Stimulated activated naive B cell treated with anti-CD40 and anti-IgM and Interleukin-4, amounts not matched to agents 10 μg/mL and 1 μg/mL and 100 μg/mL, for 72 hours (primary cell): ENCODE results near the gene PTPRJ.
A peak's percentile ranks its signal among the peaks of the same experiment; 100 is the strongest.

Source experiments
- ATAC-seq, 2 donors: fragments of 150-1000 bp; cut with Tn5 transposase; replicated peaks; 2 replicates each; pipeline ENCODE4 v1.10.0; 2021; ENCODE audit warnings: moderate library complexity in 1 of 2
- DNase-seq: peaks from one replicate; pipeline ENCODE4 v3.0.0; 2021
- H3K27ac Mint-ChIP-seq: one replicate; pipeline ENCODE4 v1.8.0; 2022; ENCODE audit warnings: mild to moderate bottlenecking, mixed read lengths
- H3K27me3 Mint-ChIP-seq, 2 donors: one replicate each; pipeline ENCODE4 v1.8.0; 2022; ENCODE audit warnings: mixed read lengths in 2 of 2
- H3K36me3 Mint-ChIP-seq, 2 donors: one replicate each; pipeline ENCODE4 v1.8.0; 2022; ENCODE audit warnings: mixed read lengths in 2 of 2, mild to moderate bottlenecking in 1 of 2
- H3K4me1 Mint-ChIP-seq, 2 donors: one replicate each; pipeline ENCODE4 v1.8.0; 2022; ENCODE audit warnings: mixed read lengths in 2 of 2, mild to moderate bottlenecking in 1 of 2
- H3K4me3 Mint-ChIP-seq, 2 donors: one replicate each; pipeline ENCODE4 v1.8.0; 2022; ENCODE audit warnings: mild to moderate bottlenecking in 2 of 2, mixed read lengths in 2 of 2, moderate library complexity in 1 of 2
- H3K9me3 Mint-ChIP-seq, 2 donors: one replicate each; pipeline ENCODE4 v1.8.0; 2022; ENCODE audit warnings: mixed read lengths in 2 of 2, mild to moderate bottlenecking in 1 of 2

PTPRJ gene

GRCh38 chr11:48055292-48056132, 75.2 kb downstream of the PTPRJ start:
- peak; percentile 90 for ATAC-seq

GRCh38 chr11:48056325-48057183, 76.2 kb downstream of the PTPRJ start:
- H3K4me1 Mint-ChIP-seq = peaks cover 40 to 80% of the 10 kb centered on the region in 2 donors
- H3K36me3 Mint-ChIP-seq = peaks cover 3 to 7% of the 10 kb centered on the region in 2 donors
- ATAC-seq = no peak

More at GRCh38 chr11:48055292-48056132, 75.2 kb downstream of the PTPRJ start:
- Mint-ChIP-seq H3K9me3 (no peaks in the 10 kb centered on the region), H3K4me1 (peaks cover 40 to 78% of the 10 kb centered on the region in 2 donors), H3K4me3 (peak overlapping the region; percentile 0 to 10), H3K27ac (no peak overlapping the region), H3K27me3 (no peaks in the 10 kb centered on the region), H3K36me3 (peaks cover 4 to 7% of the 10 kb centered on the region in 2 donors)
- DNase-seq = peak; percentile 34

GRCh38 chr11:48058064-48058463, 77.7 kb downstream of the PTPRJ start:
- Mint-ChIP-seq H3K27ac (no peak overlapping the region), H3K27me3 (no peaks in the 10 kb centered on the region), H3K4me1 (peaks cover 33 to 74% of the 10 kb centered on the region in 2 donors), H3K9me3 (no peaks in the 10 kb centered on the region), H3K4me3 (no peak overlapping the region), H3K36me3 (peaks cover 3 to 7% of the 10 kb centered on the region in 2 donors)
- DNase-seq (no peak), ATAC-seq (no peak)

More at GRCh38 chr11:48056325-48057183, 76.2 kb downstream of the PTPRJ start:
- DNase-seq = no peak
- H3K27ac Mint-ChIP-seq = no peak overlapping the region
- no peaks in the 10 kb centered on the region for H3K9me3 Mint-ChIP-seq
- H3K4me3 Mint-ChIP-seq = peak overlapping the region; percentile 0 to 10
- no peaks in the 10 kb centered on the region for H3K27me3 Mint-ChIP-seq

GRCh38 chr11:48058788-48059187, 78.4 kb downstream of the PTPRJ start:
- Mint-ChIP-seq H3K36me3 (peaks cover 3 to 9% of the 10 kb centered on the region in 2 donors), H3K4me3 (no peak overlapping the region), H3K27me3 (no peaks in the 10 kb centered on the region), H3K27ac (peak overlapping the region; percentile 33), H3K9me3 (no peaks in the 10 kb centered on the region), H3K4me1 (peaks cover 38 to 81% of the 10 kb centered on the region in 2 donors)
- DNase-seq = no peak
- no peak for ATAC-seq

- Mint-ChIP-seq H3K36me3 (peaks cover 3 to 13% of the 10 kb centered on the region in 2 donors), H3K4me3 (no peak overlapping the region), H3K27ac (no peak overlapping the region)
Observed at GRCh38 chr11:48062649-48063048, 82.3 kb downstream of the PTPRJ start.

GRCh38 chr11:48063424-48063978, 83.1 kb downstream of the PTPRJ start:
- Mint-ChIP-seq H3K4me1 (peaks cover 35 to 71% of the 10 kb centered on the region in 2 donors), H3K9me3 (peaks cover 8 to 10% of the 10 kb centered on the region in 2 donors), H3K36me3 (peaks cover 12 to 20% of the 10 kb centered on the region in 2 donors), H3K4me3 (peak overlapping the region; percentile 42 to 62), H3K27me3 (no peaks in the 10 kb centered on the region), H3K27ac (peak overlapping the region; percentile 93)
- ATAC-seq (peak; percentile 78 to 84), DNase-seq (no peak)

More at GRCh38 chr11:48062649-48063048, 82.3 kb downstream of the PTPRJ start:
- no peak for DNase-seq
- Mint-ChIP-seq H3K27me3 (no peaks in the 10 kb centered on the region), H3K4me1 (peaks cover 30 to 71% of the 10 kb centered on the region in 2 donors), H3K9me3 (peaks cover 0 to 2% of the 10 kb centered on the region in 2 donors)
- no peak for ATAC-seq

GRCh38 chr11:48064306-48064705, 83.9 kb downstream of the PTPRJ start:
- Mint-ChIP-seq H3K9me3 (peaks cover 10 to 12% of the 10 kb centered on the region in 2 donors), H3K4me1 (peaks cover 32 to 69% of the 10 kb centered on the region in 2 donors), H3K4me3 (peak overlapping the region; percentile 42 to 62), H3K27ac (no peak overlapping the region), H3K27me3 (no peaks in the 10 kb centered on the region), H3K36me3 (peaks cover 19% of the 10 kb centered on the region in 2 donors)
- DNase-seq = no peak
- ATAC-seq = no peak

- Mint-ChIP-seq H3K27ac (peak overlapping the region; percentile 42), H3K4me1 (peaks cover 29 to 50% of the 10 kb centered on the region in 2 donors), H3K9me3 (peaks cover 10 to 12% of the 10 kb centered on the region in 2 donors), H3K27me3 (no peaks in the 10 kb centered on the region), H3K36me3 (peaks cover 19 to 22% of the 10 kb centered on the region in 2 donors), H3K4me3 (peak overlapping the region; percentile 19 to 44)
- ATAC-seq = peak in 1 of 2 donors; percentile 38
- DNase-seq = no peak
Observed at GRCh38 chr11:48066881-48067800, 86.8 kb downstream of the PTPRJ start.

- Mint-ChIP-seq H3K4me3 (no peak overlapping the region), H3K27me3 (no peaks in the 10 kb centered on the region), H3K4me1 (peaks cover 17 to 31% of the 10 kb centered on the region in 2 donors), H3K9me3 (peaks cover 4% of the 10 kb centered on the region in 2 donors), H3K36me3 (peaks cover 7 to 19% of the 10 kb centered on the region in 2 donors), H3K27ac (peak overlapping the region; percentile 66)
- no peak for DNase-seq
- ATAC-seq = peak; percentile 78 to 85
Observed at GRCh38 chr11:48073031-48073861, 92.9 kb downstream of the PTPRJ start.

- no peaks in the 10 kb centered on the region for H3K27me3 Mint-ChIP-seq
- DNase-seq = no peak
- peaks cover 0 to 7% of the 10 kb centered on the region in 2 donors for H3K36me3 Mint-ChIP-seq
- peak in 1 of 2 donors; percentile 49 for ATAC-seq
- peaks cover 22 to 38% of the 10 kb centered on the region in 2 donors for H3K4me1 Mint-ChIP-seq
- H3K4me3 Mint-ChIP-seq = no peak overlapping the region
- no peak overlapping the region for H3K27ac Mint-ChIP-seq
- no peaks in the 10 kb centered on the region for H3K9me3 Mint-ChIP-seq
Observed at GRCh38 chr11:48074425-48075181, 94.2 kb downstream of the PTPRJ start.

- Mint-ChIP-seq H3K36me3 (peaks cover 0 to 7% of the 10 kb centered on the region in 2 donors), H3K4me1 (peaks cover 29 to 49% of the 10 kb centered on the region in 2 donors), H3K9me3 (no peaks in the 10 kb centered on the region), H3K27ac (peak overlapping the region; percentile 59), H3K4me3 (peak overlapping the region in 1 of 2 donors; percentile 46), H3K27me3 (no peaks in the 10 kb centered on the region)
- no peak for ATAC-seq
- no peak for DNase-seq
Observed at GRCh38 chr11:48075637-48076036, 95.3 kb downstream of the PTPRJ start.

GRCh38 chr11:48077251-48077650, 96.9 kb downstream of the PTPRJ start:
- DNase-seq (no peak), ATAC-seq (no peak)
- Mint-ChIP-seq H3K4me3 (no peak overlapping the region), H3K36me3 (peaks cover 0 to 7% of the 10 kb centered on the region in 2 donors), H3K27ac (no peak overlapping the region), H3K4me1 (peaks cover 32 to 63% of the 10 kb centered on the region in 2 donors), H3K9me3 (no peaks in the 10 kb centered on the region), H3K27me3 (no peaks in the 10 kb centered on the region)
